GM18517 (cell line): Measurements from ENCODE around the gene RUSC1.
A peak's percentile ranks its signal among the peaks of the same experiment; 100 is the strongest.
"Not testable (repeated sequence)": the region's sequence is repeated elsewhere in the genome, so short reads cannot be mapped to it uniquely, and the experiment has no call there.

Source experiments
- ATAC-seq: cut with Tn5 transposase; IDR thresholded peaks from one replicate; pipeline ENCODE4 v1.9.1; 2021; ENCODE audit warnings: mild to moderate bottlenecking, moderate library complexity; ENCODE audit not compliant: unreplicated experiment

The RUSC1 gene

DNA sequence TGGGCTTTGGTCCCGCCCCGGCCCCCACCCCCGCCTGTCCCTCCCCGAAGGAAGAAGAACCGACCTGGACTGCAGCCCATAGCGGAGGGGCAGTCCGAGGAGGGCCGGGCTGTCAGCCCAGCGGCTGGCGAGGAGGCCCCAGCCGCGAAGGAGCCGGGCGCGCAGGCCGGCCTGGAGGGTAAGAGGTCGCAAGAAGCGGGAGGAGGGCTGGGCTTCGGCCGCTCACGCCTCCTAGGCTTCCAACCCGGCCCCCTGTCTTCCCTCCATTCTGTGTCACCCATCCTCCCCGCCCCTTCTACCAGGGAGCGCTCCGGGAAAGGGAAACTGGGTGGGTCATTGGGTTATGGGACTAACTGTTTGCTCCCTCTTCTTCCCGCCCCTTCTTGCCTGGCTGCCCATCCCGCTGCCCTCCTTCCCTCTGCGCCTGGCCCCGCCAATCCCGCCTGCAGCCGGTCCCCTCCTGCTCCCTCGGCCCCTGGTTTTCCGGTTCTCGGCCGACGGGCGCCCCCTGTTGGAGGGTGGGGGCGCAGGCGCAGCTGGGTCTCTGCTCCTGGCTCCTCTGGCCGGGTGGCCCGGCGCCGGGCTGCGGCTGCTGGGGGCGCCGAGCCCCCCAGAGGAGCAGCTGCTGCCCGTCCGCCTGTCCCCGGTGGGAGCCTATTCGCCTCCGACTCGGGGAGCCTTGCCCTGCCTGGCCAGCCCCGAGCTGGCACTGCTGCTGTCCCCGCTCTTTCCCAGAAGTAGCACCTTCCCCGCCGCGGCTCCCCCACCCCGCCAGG lies 2.4 kb downstream of the RUSC1 start:
- no peak for ATAC-seq

DNA sequence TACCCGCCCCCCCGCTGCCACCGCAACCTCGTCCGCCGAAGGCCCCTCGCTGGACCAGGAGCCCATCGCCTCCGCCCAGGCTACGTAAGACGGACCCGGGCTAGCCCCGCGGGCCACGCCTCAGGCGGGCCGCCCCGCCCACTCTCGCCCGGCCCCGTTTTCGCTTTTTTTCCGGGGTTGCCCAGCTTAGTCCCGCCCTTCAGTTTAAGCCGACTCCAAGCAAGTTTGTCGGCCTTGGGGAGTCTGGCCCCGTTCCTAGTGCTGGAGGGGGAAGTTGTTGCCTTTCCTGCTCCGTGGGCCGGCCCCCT lies 3.0 kb downstream of the RUSC1 start:
- ATAC-seq: peak; percentile 15

DNA sequence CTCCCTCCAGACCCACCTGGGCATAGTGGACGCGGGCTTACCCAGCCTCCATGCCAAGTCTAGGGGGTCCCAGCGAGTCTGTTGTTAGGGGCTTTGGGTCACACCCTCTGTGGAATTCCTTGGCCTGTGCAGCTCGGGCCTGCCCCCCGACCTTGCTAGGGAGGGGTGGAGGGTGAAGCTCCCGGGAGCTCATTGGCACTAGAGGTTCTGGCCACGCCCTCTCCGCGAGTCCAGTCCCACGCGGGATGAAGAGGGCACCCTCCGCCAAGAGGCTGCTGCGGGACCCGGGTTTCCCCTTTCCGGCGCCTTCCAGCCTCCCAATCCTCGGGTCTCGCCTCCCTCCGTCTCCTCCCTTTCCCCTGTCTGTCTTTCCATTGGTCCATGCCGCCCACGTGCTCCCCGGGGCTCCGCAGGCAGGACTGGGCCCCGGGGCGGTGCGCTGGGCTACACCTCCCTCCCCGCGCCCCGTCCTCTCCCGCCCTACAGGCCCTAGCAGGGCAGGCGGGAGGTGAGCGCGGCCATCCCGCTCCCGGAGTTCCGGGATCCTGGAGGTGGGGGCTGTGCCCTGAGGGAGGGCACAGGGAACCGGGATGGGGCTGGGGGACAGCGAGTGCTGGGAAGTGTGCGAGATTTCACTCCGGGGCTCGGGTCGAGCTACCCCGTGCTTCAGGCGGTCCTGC lies 3.5 kb downstream of the RUSC1 start:
- peak; percentile 63 for ATAC-seq

DNA sequence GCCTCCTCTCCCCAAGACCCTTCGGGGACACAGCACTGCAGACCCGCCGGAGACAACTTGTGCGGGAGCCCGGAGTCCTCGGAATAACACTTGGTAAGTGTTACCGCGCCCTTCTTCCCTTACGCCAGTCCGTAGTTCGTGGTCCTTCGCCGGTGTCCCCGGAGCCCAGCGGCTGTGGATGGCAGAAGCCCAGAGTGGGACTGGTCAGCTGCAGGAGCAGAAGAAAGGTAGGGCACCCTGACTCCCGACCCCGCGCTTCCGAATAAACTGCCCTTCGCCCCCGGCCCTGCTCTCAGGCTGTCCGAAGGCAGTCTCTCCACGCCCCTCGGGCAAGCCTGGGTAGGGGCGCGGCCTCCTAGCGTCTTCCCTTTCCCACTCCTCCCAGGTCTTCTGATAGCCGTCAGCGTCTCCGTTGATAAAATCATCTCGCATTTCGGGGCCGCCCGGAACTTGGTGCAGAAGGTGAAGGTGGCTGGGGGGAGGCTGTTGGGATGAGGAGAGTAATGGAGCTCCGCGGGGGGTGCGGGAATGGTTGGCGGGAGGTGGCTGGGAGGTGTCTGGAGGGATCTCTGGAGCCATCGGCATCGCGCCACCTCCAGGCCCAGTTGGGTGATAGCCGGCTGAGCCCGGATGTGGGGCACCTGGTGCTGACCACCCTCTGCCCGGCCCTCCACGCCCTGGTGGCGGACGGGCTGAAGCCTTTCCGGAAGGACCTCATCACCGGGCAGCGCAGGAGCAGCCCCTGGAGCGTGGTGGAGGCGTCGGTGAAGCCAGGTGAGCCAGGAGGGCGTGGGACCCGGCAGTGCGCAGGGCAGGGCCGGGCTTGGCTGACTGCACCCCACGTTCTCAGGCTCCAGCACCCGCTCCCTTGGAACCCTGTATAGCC lies 4.3 kb downstream of the RUSC1 start:
- no peak for ATAC-seq

DNA sequence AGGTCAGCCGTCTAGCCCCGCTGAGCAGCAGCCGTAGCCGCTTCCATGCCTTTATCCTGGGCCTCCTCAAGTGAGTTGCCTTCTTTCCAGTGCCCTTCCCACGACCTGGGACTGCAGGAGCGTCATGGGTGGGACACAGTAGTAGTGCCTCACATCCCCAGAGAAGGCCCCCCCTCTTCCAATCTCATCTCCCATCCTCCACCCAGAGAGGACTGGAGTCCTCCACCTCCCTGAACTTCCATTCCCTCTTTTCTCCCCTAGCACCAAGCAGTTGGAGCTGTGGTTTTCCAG lies 4.9 kb downstream of the RUSC1 start:
- ATAC-seq: no peak

DNA sequence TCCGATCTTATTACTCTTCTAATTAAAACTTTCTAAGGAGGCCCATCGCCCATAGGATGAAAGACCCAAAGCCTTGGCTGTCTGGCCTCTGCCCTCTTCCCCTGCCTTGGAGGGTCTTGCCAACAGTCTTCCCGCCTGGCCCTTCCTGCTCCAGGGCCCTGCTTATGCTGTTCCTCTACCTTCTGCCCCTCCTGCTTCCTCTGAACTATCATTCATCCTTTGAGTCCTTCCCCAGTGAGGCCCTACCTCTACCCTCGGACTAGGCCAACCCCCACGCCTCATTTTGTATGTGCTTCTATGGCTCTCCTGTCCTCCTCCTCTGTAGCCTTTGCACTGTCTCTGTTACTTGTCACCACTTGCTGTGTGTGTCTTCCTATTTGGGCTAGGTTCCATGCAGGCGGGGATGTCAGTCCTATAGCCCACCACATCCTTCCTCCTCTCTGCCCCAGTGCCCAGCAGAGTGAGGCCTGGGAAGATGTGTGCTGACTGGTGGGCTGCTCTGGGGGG lies 5.4 kb downstream of the RUSC1 start:
- ATAC-seq: no peak

DNA sequence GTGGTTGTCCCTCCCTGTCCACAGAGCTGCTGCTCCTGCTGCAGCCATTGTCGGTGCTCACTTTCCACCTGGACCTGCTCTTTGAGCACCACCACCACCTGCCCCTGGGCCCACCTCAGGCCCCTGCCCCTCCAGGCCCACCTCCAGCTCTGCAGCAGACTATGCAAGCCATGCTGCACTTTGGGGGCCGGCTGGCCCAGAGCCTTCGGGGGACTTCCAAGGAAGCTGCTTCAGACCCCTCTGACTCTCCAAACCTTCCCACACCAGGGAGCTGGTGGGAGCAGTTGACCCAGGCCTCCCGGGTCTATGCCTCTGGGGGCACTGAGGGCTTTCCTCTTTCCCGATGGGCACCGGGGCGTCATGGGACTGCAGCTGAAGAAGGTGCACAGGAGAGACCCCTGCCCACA lies 5.9 kb downstream of the RUSC1 start:
- ATAC-seq: no peak

DNA sequence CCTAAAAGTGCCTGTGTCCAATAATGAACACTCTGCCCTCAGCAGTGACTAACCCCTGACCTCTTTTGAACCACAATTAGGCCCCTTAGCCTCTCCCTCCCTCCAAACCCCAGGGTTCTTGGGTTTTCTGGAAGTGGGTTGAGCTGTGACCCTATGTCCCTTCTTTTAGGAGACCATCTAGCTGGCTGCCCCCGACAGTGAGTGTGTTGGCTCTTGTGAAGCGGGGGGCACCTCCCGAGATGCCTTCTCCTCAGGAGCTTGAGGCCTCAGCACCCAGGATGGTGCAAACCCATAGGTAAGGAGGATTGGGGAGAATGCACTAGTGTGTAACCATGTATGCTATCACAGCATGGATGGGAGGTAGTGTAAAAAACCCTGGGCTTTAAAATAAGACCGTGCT lies 7.3 kb downstream of the RUSC1 start:
- ATAC-seq: no peak

DNA sequence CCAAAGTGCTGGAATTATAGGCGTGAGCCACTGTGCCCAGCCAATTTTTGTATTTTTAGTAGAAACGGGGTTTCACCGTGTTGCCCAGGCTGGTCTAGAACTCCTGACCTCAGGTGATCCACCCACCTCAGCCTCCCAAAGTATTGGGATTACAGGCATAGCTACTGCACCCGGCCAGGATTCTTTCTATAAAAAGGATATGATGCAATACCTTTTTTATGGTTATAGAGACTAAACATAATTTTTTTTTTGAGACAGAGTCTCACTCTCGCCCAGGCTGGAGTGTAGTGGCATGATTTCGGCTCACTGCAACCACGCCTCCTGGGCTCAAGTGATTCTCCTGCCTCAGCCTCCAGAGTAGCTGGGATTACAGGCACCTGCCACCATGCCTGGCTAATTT lies 8.2 kb downstream of the RUSC1 start:
- ATAC-seq: not testable (repeated sequence)

DNA sequence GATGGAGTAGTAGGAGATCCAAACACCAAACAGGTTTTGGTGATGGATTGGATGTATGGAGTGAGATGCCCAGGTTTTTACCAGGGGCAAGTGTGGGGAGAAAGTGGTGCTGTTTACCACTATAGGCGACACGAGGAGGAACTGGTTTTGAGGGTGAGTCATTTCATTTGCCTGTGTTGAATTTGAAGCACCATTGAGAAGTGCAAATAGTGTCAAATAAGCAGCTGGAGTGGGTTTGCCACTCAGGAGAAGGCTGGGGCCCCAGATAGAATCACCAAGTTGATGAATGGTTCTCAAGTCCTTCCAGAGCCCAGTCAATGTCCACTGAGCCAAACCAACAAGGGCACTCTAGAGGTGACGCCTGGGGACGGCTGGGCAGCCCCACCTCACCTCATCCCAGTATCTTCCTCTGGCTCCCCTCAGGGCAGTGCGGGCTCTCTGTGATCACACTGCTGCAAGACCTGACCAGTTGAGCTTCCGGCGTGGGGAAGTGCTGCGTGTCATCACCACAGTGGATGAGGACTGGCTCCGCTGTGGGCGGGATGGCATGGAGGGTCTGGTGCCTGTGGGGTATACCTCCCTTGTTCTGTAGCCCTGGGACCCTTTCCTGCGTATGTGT lies 9.4 kb downstream of the RUSC1 start:
- ATAC-seq: no peak

DNA sequence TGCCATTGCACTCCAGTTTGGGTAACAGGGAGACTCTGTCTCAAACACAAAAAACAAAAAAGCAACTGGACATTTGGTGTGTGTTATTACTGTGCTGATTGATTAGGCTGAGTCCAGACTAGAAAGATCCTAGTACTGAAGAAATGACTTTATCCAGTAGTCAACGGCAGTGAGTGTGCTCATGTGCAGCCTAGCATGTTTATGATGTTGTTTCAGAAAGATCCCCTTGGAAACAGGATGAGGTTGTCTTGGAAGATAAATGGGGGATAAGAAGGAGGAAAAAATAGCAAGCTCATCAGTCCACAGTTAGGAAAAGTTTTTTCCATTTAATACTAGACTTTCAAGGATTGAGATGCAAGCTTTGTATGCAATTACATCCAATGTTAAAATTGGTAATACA lies 14.3 kb downstream of the RUSC1 start:
- no peak for ATAC-seq

DNA sequence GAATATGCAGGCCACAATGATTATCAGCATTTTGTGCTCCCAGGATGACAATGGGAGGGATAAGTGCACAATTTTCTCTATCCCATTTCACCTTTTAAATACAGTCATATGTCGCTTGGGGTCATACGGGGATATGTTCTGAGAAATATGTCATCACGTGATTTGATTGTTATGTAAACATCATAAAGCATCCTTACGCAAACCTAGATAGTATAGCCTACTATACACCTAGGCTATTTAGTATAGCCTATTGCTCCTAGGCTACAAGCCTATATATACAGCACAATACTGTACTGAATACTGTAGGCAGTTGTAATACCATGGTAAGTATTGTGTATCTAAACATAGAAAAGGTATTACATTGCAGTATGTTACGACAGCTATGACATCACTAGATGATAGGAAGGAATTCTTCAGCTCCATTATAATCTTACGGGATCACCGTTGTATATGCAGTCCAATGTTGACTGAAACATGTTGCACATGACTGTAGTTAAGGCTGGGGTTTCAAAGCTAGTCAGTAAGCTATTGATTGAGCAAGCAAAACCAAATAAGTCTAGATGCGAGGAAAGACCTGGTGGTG lies 18.9 kb downstream of the RUSC1 start:
- no peak for ATAC-seq

DNA sequence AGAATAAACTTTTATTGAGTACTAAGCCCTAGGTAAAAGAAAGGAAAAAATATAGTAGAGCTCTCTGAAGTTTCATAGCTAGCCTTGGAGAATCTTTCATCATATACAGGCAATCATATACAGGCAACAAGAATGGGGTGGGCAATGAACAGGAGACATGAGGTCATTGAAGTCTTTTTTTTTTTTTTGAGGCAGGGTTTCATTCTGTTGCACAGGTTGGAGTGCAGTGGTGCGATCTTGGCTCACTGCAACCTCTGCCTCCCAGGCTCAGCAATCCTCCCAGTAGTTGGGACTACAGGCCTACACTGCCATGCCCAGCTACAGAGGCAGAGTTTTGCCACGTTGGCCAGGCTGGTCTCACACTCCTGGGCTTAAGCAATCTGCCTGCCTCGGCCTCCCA lies 22.1 kb downstream of the RUSC1 start:
- no peak for ATAC-seq

DNA sequence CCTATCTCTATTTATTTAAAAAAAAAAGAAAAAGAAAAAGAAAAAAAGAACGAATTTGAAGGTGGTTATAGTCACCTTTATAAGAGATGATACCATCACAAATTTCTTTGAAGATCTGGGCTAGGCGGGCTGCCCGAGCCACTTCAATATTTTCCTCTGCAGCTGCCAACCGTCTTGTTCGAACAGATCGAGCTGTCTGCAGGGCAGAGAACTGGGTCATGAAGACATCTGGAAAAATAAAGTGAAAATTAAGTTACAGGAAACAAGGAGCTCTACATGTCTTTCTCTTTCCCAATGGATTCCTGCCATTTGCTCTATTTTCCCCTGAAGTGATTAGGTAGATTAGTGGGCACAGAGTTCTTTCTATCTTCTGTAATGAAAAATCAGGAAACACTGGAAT lies 31.9 kb downstream of the RUSC1 start:
- ATAC-seq: no peak

DNA sequence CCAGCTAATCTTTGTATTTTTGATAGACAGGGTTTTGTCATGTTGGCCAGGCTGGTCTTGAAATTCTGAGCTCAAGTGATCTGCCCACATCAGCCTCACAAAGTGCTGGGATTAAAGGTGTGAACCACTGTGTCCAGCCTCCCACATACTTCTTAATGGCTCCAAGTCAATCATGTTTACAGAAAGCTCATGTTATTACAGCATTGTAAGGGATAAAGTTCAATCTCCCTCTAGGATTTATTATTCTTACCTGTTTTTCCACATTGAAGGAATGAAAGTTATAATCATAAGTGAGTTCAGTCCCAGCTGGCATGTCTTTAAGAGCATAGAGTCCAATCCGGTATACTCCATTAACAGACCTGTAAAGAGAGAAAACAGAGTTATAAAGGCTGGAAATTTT lies 39.4 kb downstream of the RUSC1 start:
- ATAC-seq: no peak

DNA sequence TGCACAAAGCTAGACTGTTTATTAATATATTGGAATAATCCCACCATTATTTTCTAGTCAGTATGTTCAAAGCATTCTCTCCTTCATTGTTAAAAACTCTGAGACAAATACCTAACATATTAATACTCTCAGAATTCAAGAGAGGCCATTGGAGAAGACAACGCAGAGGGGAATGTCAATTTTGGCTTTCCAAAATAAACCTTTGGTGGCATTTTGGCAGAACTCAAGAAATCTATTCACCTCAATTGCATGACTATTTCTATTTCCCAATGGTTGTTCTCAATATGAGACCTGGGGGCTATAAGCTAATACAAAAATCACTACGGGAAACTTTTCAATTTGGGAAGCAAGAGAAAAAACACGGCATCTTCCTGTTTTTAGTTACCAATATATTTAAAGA lies 58.5 kb downstream of the RUSC1 start:
- no peak for ATAC-seq

DNA sequence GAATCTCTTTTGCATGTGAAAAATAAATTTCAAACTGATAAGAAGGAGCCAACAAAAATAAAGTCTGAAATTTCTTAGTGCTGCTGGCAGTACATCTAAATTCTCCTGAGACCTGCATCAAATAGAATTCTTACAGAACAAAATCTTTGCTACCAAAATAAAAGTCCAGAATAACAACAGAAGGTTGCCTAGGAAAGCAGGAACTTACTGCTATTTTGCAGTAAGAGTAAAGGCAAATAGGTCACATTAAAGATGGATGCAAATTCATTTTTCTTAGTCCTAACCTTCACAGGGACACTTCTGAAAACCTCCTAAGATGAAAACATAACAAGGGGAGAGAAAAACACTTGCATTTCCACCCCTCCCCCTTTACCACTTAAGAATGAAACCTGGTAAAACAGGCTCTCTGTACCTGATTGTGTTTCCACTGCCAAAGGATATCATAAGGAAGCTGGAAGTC lies 59.0 kb downstream of the RUSC1 start:
- ATAC-seq: no peak
